ENCODE measurements around the gene DIAPH3. TPM values are rescaled to one million over a fixed set of nuclear protein-coding genes. Genes with fewer than 3 reads are reported as not detected.

Gene DIAPH3
- total RNA-seq, 3 donors from 2014 or later, result 1.3 to 5.7 (median 3.1) TPM

GRCh38 chr13:60028021-60028420 is 135.7 kb downstream of the DIAPH3 start:
- no peaks in the 10 kb centered on the region for H3K9me3 ChIP-seq
- no peak for TF ChIP-seq CTCF (IDR thresholded peaks at IDR 0.05)
- intact Hi-C loops (cut with DNase I, micrococcal nuclease), result no loop called here
- DNase-seq (no peak), ATAC-seq (no peak)
- no peak overlapping the region for H3K4me3 ChIP-seq
- no peaks in the 10 kb centered on the region for H3K36me3 ChIP-seq (ENCODE audit: low read depth)
- H3K4me1 ChIP-seq (ENCODE audit: low read depth), result no peaks in the 10 kb centered on the region

- no peaks in the 10 kb centered on the region for H3K9me3 ChIP-seq
- no peaks in the 10 kb centered on the region for H3K4me1 ChIP-seq (ENCODE audit: low read depth)
- no peak for TF ChIP-seq CTCF (IDR thresholded peaks at IDR 0.05)
- intact Hi-C loops (cut with DNase I, micrococcal nuclease), result no loop called here
- ATAC-seq (no peak), DNase-seq (no peak)
- no peaks in the 10 kb centered on the region for H3K36me3 ChIP-seq (ENCODE audit: low read depth)
- H3K4me3 ChIP-seq, result no peak overlapping the region
Observed at GRCh38 chr13:60026286-60026685, 137.4 kb downstream of the DIAPH3 start.

- Histone ChIP-seq H3K36me3 (ENCODE audit: low read depth) (no peaks in the 10 kb centered on the region), H3K4me1 (ENCODE audit: low read depth) (peaks cover 10% of the 10 kb centered on the region), H3K4me3 (no peak overlapping the region), H3K9me3 (no peaks in the 10 kb centered on the region)
- ATAC-seq (no peak), DNase-seq (no peak)
- intact Hi-C loops (cut with DNase I, micrococcal nuclease), result no loop called here
- TF ChIP-seq CTCF (IDR thresholded peaks at IDR 0.05), result no peak
Observed at GRCh38 chr13:60020288-60020687, 143.4 kb downstream of the DIAPH3 start.

- ATAC-seq (peak; percentile 91), DNase-seq (no peak)
- no peaks in the 10 kb centered on the region for H3K9me3 ChIP-seq
Observed at GRCh38 chr13:60019119-60019993, 144.4 kb downstream of the DIAPH3 start.

GRCh38 chr13:60018536-60018935 is 145.2 kb downstream of the DIAPH3 start:
- no peak for DNase-seq
- no peaks in the 10 kb centered on the region for H3K36me3 ChIP-seq (ENCODE audit: low read depth)
- H3K4me3 ChIP-seq, result no peak overlapping the region
- intact Hi-C loops (cut with DNase I, micrococcal nuclease), result no loop called here
- no peaks in the 10 kb centered on the region for H3K9me3 ChIP-seq
- no peak for TF ChIP-seq CTCF (IDR thresholded peaks at IDR 0.05)
- ATAC-seq, result no peak
- peaks cover 10% of the 10 kb centered on the region for H3K4me1 ChIP-seq (ENCODE audit: low read depth)

More at GRCh38 chr13:60019119-60019993, 144.4 kb downstream of the DIAPH3 start:
- Histone ChIP-seq H3K4me3 (no peak overlapping the region), H3K36me3 (ENCODE audit: low read depth) (no peaks in the 10 kb centered on the region), H3K4me1 (ENCODE audit: low read depth) (peaks cover 10% of the 10 kb centered on the region)
- intact Hi-C loops (cut with DNase I, micrococcal nuclease), result no loop called here
- TF ChIP-seq CTCF (IDR thresholded peaks at IDR 0.05), result no peak
